K562 (cell line): ENCODE measurements around the gene IDH1. TPM values are rescaled to one million over a fixed set of nuclear protein-coding genes. Genes with fewer than 3 reads are reported as not detected.
A peak's percentile ranks its signal among the peaks of the same experiment; 100 is the strongest.

Experiments used
- CREB1 ChIP-seq, 2 experiments: sonication (generic) in 1 of 2; formaldehyde crosslinking in 1 of 2; IDR thresholded peaks; 2 replicates each; pipeline versions ENCODE4 v1.6.1 to v1.8.0; 2012 to 2022; ENCODE audit warnings: inconsistent platforms in 1 of 2, mild to moderate bottlenecking in 1 of 2, missing genetic modification reagents in 1 of 2, moderate library complexity in 1 of 2
- EHMT2 ChIP-seq: fragments of 450-650 bp; IDR thresholded peaks from 2 replicates; pipeline ENCODE4 v1.6.1; 2018; ENCODE audit warnings: antibody characterized with exemption
- FOXP1 ChIP-seq: sonication (generic); formaldehyde crosslinking; IDR thresholded peaks from 2 replicates; pipeline ENCODE4 v1.8.0; 2022; ENCODE audit warnings: mild to moderate bottlenecking, missing genetic modification reagents
- GABPA ChIP-seq: fragments of 200-800 bp; sonication (Bioruptor generic); conservative IDR thresholded peaks from 2 replicates; pipeline ENCODE4 v1.6.1; 2016; ENCODE audit warnings: low read depth, missing genetic modification characterization, missing compliant biosample characterization
- GATAD2A ChIP-seq: fragments of 450-650 bp; IDR thresholded peaks from 2 replicates; pipeline ENCODE4 v1.6.1; 2017
- MAFK ChIP-seq: IDR thresholded peaks from 2 replicates; pipeline ENCODE4 v1.6.1; 2011; ENCODE audit warnings: low read length, improper control_type of control experiment
- MTA1 ChIP-seq: fragments of 450-650 bp; IDR thresholded peaks from 2 replicates; pipeline ENCODE4 v1.6.1; 2017; ENCODE audit warnings: borderline replicate concordance
- NFIC ChIP-seq: fragments of 450-650 bp; IDR thresholded peaks from 2 replicates; pipeline ENCODE4 v1.6.1; 2017; ENCODE audit warnings: mild to moderate bottlenecking, inconsistent platforms
- OTX1 ChIP-seq: fragments of 450-650 bp; formaldehyde crosslinking; IDR thresholded peaks from 2 replicates; pipeline ENCODE4 v1.4.0; 2022; ENCODE audit warnings: mild to moderate bottlenecking
- PHF20 ChIP-seq: fragments of 450-650 bp; IDR thresholded peaks from 2 replicates; pipeline ENCODE4 v1.6.1; 2018; ENCODE audit not compliant: partially characterized antibody
- PYGO2 ChIP-seq: fragments of 450-650 bp; IDR thresholded peaks from 2 replicates; pipeline ENCODE4 v1.6.1; 2016; ENCODE audit warnings: mild to moderate bottlenecking, missing genetic modification characterization, moderate library complexity, missing compliant biosample characterization
- RBFOX2 ChIP-seq: fragments of 200-400 bp; formaldehyde crosslinking; IDR thresholded peaks from 2 replicates; pipeline ENCODE4 v1.6.1; 2017; ENCODE audit warnings: low read depth, mild to moderate bottlenecking, low read length, moderate library complexity
- RCOR1 ChIP-seq, 2 experiments: IDR thresholded peaks; 2 replicates each; pipeline ENCODE4 v1.6.1; 2012; ENCODE audit warnings: low read depth in 2 of 2, low read length in 2 of 2, borderline replicate concordance in 1 of 2, improper control_type of control experiment in 1 of 2
- SMARCB1 ChIP-seq: IDR thresholded peaks from 2 replicates; pipeline ENCODE4 v1.6.1; 2011; ENCODE audit warnings: improper control_type of control experiment, low read depth; ENCODE audit not compliant: insufficient read length
- TFAM ChIP-seq: fragments of 250-450 bp; sonication (Bioruptor Pico); conservative IDR thresholded peaks from 2 replicates; pipeline ENCODE4 v1.5.0; 2021; ENCODE audit warnings: mild to moderate bottlenecking, moderate library complexity
- polyA plus RNA-seq, 8 experiments: library from polyadenylated mRNA; depleted of rRNA in 4 of 8; stranded (reverse) in 5 of 8; unstranded in 3 of 8; fragments of >200 nt; fragmentation: Nextera tagmentation in 2 of 8; fragmentation: Illumina TruSeq in 1 of 8; extraction: Ambion mirVana in 2 of 8; extraction: Trizol in 1 of 8; gene quantifications; 2 replicates each; pipeline versions ENCODE4 v1.2.1 to v1.2.3, GENCODE V29; 2011 to 2014; ENCODE audit warnings: inconsistent platforms in 1 of 8, missing spikeins in 1 of 8
- total RNA-seq, 7 experiments: library from RNA; depleted of rRNA in 6 of 7; stranded (reverse); fragments of >200 nt in 6 of 7; fragmentation: Illumina TruSeq in 2 of 7; extraction: Trizol in 2 of 7; gene quantifications; 2 replicates each; pipeline versions ENCODE4 v1.2.1 to v1.2.3, GENCODE V29; 2011 to 2021; ENCODE audit warnings: low replicate concordance in 1 of 7
- TF ChIP-seq, protein P1 (sequence below): sonication (generic); formaldehyde crosslinking; IDR thresholded peaks from 2 replicates; pipeline ENCODE4 v1.8.0; 2022; ENCODE audit warnings: mild to moderate bottlenecking, missing genetic modification reagents
- TF ChIP-seq, protein P2 (sequence below): sonication (generic); formaldehyde crosslinking; IDR thresholded peaks from 2 replicates; pipeline ENCODE4 v1.8.0; 2022; ENCODE audit warnings: missing genetic modification reagents, mild to moderate bottlenecking, moderate library complexity, borderline replicate concordance
- TF ChIP-seq, protein P3 (sequence below): fragments of 250-450 bp; sonication (Bioruptor Pico); IDR thresholded peaks from 2 replicates; pipeline ENCODE4 v1.5.0; 2021
- TF ChIP-seq, protein P4 (sequence below): sonication (generic); IDR thresholded peaks from 2 replicates; pipeline ENCODE4 v1.6.1; 2016
- TF ChIP-seq, protein P5 (sequence below): sonication (generic); formaldehyde crosslinking; IDR thresholded peaks from 2 replicates; pipeline ENCODE4 v1.8.0; 2022; ENCODE audit warnings: mild to moderate bottlenecking, missing genetic modification reagents

IDH1 gene
- total and polyA plus RNA-seq, 9 of the 15 experiments (the other 6 are each of a cell fraction or from before 2014, with no cell fraction given): 61.9 to 194 (median 101) TPM

DNA sequence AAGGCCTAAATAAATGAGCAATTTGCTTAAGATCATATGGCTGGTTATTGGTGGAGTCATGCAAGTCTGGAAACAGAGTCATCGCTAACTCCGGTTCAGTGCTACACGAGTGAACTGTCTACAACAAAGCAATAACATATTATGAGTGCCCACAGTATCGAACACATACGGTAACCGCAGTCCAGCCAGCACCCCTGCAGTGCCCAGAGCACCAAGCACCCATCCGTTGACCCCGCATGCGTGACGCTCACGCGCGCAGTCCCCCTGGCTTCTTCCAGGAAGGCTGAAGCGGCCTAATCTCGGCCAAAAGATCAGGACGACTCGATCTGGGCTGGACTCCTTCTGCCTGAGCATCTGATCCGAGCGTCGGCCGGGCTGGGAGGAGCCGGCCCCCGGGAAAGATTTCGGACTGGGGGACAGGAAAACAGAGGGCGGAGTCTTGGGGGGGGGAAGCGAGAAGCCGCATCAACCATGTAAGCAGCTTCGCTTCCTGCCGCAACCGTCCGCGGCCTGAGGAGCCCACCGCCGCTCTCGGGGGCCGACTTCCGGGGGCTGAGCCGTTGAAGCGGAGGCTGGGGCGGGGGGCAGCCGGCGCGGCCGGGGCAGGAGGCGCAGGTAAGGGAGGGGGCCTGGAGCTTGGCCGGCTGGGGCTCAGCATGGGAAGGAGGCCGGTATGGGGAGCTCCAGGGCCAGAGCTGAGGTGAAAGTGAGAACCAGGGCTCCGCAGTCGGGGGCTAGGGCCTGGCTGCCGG lies 11.1 kb upstream of the IDH1 start, which contains the start of gene PIKFYVE (continued):
- TF ChIP-seq, protein P1, sequence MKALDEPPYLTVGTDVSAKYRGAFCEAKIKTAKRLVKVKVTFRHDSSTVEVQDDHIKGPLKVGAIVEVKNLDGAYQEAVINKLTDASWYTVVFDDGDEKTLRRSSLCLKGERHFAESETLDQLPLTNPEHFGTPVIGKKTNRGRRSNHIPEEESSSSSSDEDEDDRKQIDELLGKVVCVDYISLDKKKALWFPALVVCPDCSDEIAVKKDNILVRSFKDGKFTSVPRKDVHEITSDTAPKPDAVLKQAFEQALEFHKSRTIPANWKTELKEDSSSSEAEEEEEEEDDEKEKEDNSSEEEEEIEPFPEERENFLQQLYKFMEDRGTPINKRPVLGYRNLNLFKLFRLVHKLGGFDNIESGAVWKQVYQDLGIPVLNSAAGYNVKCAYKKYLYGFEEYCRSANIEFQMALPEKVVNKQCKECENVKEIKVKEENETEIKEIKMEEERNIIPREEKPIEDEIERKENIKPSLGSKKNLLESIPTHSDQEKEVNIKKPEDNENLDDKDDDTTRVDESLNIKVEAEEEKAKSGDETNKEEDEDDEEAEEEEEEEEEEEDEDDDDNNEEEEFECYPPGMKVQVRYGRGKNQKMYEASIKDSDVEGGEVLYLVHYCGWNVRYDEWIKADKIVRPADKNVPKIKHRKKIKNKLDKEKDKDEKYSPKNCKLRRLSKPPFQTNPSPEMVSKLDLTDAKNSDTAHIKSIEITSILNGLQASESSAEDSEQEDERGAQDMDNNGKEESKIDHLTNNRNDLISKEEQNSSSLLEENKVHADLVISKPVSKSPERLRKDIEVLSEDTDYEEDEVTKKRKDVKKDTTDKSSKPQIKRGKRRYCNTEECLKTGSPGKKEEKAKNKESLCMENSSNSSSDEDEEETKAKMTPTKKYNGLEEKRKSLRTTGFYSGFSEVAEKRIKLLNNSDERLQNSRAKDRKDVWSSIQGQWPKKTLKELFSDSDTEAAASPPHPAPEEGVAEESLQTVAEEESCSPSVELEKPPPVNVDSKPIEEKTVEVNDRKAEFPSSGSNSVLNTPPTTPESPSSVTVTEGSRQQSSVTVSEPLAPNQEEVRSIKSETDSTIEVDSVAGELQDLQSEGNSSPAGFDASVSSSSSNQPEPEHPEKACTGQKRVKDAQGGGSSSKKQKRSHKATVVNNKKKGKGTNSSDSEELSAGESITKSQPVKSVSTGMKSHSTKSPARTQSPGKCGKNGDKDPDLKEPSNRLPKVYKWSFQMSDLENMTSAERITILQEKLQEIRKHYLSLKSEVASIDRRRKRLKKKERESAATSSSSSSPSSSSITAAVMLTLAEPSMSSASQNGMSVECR (CRISPR knock-in tag): 0 out of 2 replicates have a peak, but pooled peaks have one; percentile 53
- TF ChIP-seq, protein P2, sequence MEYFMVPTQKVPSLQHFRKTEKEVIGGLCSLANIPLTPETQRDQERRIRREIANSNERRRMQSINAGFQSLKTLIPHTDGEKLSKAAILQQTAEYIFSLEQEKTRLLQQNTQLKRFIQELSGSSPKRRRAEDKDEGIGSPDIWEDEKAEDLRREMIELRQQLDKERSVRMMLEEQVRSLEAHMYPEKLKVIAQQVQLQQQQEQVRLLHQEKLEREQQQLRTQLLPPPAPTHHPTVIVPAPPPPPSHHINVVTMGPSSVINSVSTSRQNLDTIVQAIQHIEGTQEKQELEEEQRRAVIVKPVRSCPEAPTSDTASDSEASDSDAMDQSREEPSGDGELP (CRISPR knock-in tag): peak; percentile 99
- TF ChIP-seq, protein P3, sequence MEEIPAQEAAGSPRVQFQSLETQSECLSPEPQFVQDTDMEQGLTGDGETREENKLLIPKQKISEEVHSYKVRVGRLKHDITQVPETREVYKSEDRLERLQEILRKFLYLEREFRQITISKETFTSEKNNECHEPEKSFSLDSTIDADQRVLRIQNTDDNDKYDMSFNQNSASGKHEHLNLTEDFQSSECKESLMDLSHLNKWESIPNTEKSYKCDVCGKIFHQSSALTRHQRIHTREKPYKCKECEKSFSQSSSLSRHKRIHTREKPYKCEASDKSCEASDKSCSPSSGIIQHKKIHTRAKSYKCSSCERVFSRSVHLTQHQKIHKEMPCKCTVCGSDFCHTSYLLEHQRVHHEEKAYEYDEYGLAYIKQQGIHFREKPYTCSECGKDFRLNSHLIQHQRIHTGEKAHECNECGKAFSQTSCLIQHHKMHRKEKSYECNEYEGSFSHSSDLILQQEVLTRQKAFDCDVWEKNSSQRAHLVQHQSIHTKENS (CRISPR knock-in tag): no peak
- TF ChIP-seq CREB1 (IDR thresholded peaks at IDR 0.05) (peak; percentile 77), CREB1 (CRISPR knock-in tag; IDR thresholded peaks at IDR 0.05) (peak; percentile 67; the same call in 1 of the 2 replicates), GABPA (tag) (peak; percentile 62; the same call in 1 of the 2 replicates), RCOR1 (IDR thresholded peaks at IDR 0.05; ENCODE audit: borderline replicate concordance in 1 of 2, low read depth in 2 of 2, low read length in 2 of 2) (peak in 1 of 2 experiments; percentile 85; a peak in 1 of 4 replicates), NFIC (peak; percentile 55), MAFK (peak; percentile 25; the same call in 1 of the 2 replicates), PYGO2 (no peak), TFAM (CRISPR knock-in tag) (no peak), FOXP1 (CRISPR knock-in tag) (0 out of 2 replicates have a peak, but pooled peaks have one; percentile 59), MTA1 (peak; percentile 38; the same call in 1 of the 2 replicates), PHF20 (no peak), OTX1 (CRISPR knock-in tag) (no peak), SMARCB1 (no peak), EHMT2 (no peak), GATAD2A (no peak), RBFOX2 (peak; percentile 79)
- TF ChIP-seq, protein P4, sequence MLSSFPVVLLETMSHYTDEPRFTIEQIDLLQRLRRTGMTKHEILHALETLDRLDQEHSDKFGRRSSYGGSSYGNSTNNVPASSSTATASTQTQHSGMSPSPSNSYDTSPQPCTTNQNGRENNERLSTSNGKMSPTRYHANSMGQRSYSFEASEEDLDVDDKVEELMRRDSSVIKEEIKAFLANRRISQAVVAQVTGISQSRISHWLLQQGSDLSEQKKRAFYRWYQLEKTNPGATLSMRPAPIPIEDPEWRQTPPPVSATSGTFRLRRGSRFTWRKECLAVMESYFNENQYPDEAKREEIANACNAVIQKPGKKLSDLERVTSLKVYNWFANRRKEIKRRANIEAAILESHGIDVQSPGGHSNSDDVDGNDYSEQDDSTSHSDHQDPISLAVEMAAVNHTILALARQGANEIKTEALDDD: no peak
- TF ChIP-seq, protein P5, sequence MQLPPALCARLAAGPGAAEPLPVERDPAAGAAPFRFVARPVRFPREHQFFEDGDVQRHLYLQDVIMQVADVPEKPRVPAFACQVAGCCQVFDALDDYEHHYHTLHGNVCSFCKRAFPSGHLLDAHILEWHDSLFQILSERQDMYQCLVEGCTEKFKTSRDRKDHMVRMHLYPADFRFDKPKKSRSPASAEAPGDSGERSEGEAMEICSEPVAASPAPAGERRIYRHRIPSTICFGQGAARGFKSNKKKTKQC (CRISPR knock-in tag): no peak
